SJSA1 (cell line): ENCODE data around the gene RALGPS1. TPM values are rescaled to one million over a fixed set of nuclear protein-coding genes. Genes with fewer than 3 reads are reported as not detected.

ENCODE experiments used
- DNase-seq, 2 experiments: peaks; one replicate each; pipeline ENCODE4 v3.0.0-alpha.2; 2015 to 2020; ENCODE audit warnings: low spot score in 2 of 2, low read depth in 1 of 2
- H3K27ac ChIP-seq: fragments of 250-450 bp; sonication (Bioruptor Pico); 2 replicates; pipeline ENCODE4 v1.5.1; 2020; ENCODE audit warnings: mild to moderate bottlenecking, moderate library complexity
- H3K27me3 ChIP-seq: fragments of 250-450 bp; sonication (Bioruptor Pico); replicated peaks from 2 replicates; pipeline ENCODE4 v1.5.1; 2020; ENCODE audit warnings: mild to moderate bottlenecking, moderate library complexity
- H3K36me3 ChIP-seq: fragments of 250-450 bp; sonication (Bioruptor Pico); 2 replicates; pipeline ENCODE4 v1.5.1; 2020; ENCODE audit warnings: mild to moderate bottlenecking
- H3K4me1 ChIP-seq: fragments of 250-450 bp; sonication (Bioruptor Pico); replicated peaks from 2 replicates; pipeline ENCODE4 v1.6.1; 2021; ENCODE audit warnings: mild to moderate bottlenecking
- H3K4me3 ChIP-seq: fragments of 250-450 bp; sonication (Bioruptor Pico); 2 replicates; pipeline ENCODE4 v1.5.1; 2020; ENCODE audit warnings: mild to moderate bottlenecking
- H3K9me3 ChIP-seq: fragments of 250-450 bp; sonication (Bioruptor Pico); replicated peaks from 2 replicates; pipeline ENCODE4 v1.5.1; 2020; ENCODE audit warnings: mild to moderate bottlenecking
- total RNA-seq: library from RNA; depleted of rRNA; stranded (reverse); fragments of >200 nt; shearing (Covaris generic); gene quantifications from 2 replicates; pipeline ENCODE4 v1.2.3, GENCODE V29; 2014

Gene RALGPS1
- total RNA-seq, 1 experiment from 2014 or later = 2.4 TPM

DNA sequence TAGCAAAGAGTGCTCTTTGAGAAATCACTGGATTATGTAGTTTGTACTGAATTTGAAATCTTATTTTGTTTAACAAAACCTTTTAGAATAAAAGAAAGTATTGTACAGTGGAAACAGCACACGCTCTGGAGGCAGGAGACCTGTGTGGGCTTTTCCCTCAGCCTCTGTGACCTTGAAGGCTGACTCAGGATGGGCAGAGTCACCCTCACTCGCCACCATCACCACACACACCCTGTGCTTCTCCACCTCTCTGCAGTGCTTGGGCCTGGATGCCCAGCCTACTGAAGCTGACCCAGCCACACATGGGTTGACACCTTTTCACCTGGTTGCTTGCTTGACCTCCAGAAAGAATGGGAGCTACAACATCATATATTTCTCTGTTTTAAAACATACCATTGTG is 188.2 kb downstream of the RALGPS1 start:
- no peaks in the 10 kb centered on the region for H3K27me3 ChIP-seq
- H3K27ac ChIP-seq = no peak overlapping the region
- no peaks in the 10 kb centered on the region for H3K4me1 ChIP-seq
- H3K4me3 ChIP-seq = no peak overlapping the region
- no peak for DNase-seq
- H3K9me3 ChIP-seq = no peaks in the 10 kb centered on the region
- no peaks in the 10 kb centered on the region for H3K36me3 ChIP-seq

DNA sequence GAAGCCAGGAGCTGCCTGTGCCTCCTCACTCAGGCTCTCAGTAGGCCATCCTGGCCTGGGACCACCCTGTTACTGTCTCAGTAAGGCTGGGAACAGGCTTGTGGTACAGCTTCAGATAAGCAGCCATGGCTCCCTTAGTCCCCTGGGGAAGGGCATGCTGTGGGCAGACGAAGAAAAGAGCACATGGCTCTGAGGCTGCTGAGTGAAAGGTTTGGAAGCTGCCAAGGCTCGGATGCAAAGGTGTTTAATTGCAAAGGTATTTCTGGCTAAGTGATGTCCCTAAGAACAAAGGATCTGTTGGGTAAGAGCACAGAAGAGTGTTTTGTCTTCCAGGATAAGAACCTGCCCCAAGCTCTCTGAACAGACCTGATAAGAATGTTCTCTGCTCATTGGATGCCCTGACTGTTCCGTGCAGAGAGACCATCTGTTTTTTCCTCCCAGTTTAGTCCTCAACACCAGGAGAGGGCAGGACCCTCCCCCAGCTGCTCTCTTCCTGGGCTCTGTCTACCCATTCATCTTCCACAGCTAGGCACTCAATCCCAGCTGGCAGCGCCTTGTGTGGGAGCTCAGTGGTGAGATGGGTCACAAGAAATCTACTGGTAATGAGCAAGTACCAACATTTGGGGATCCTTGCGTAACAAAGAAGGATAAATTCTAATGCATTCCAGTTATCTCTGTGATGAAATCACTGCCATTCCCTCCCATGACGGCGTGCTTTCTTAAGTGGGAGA is 190.2 kb downstream of the RALGPS1 start:
- Histone ChIP-seq H3K27ac (no peak overlapping the region), H3K36me3 (no peaks in the 10 kb centered on the region), H3K9me3 (no peaks in the 10 kb centered on the region), H3K4me3 (no peak overlapping the region), H3K4me1 (no peaks in the 10 kb centered on the region), H3K27me3 (no peaks in the 10 kb centered on the region)
- no peak for DNase-seq

DNA sequence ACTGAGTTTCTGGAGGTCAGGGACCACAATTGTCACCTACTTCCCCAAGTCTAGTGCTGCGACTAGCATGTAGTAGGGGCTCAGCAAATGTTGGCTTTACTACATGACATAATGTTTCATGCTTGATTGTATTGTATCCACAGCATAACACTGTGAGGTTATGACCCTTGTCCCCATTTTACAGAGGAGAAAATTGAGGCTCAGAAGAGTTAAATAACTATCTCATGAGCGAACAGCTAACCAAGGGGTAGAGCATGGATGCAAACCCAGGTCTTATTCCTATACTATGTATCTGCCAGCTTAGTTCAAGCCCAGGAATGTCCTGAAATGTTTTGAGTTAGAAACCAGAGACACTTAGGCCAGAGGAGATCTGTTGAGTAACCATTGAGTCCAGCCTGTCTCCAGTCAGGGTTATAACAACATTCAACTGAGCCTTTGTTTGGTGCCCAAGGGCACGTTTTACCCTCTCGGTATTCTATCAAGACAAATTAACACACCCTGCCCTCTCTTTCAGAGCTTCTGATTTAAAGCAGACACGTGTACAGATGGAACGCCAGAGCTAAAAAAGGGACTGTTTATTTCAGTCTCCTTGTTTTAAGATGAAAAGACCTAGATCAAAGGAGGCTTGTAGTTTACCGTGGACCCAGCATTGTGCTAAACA is 191.4 kb downstream of the RALGPS1 start:
- Histone ChIP-seq H3K4me1 (no peaks in the 10 kb centered on the region), H3K27me3 (no peaks in the 10 kb centered on the region), H3K27ac (no peak overlapping the region), H3K4me3 (no peak overlapping the region), H3K36me3 (no peaks in the 10 kb centered on the region), H3K9me3 (no peaks in the 10 kb centered on the region)
- DNase-seq = no peak

DNA sequence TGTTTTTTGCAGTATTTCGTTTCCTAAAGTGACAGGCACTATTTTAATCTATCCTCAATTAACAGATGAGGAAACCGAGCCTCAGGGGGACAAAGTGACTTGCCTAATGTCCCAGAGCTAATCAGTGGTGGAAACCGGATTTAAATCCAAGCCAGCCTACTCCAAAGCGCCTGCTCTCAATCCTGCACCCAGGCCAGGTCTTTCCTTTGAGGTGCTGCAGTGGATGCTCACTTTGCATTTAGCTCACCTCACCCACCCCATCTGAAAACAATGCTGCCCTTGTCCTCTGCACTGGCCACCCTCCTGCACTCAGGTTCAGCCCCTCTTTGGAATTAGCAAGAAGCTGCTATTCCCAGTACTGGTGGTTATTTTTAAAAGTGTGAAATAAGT is 191.9 kb downstream of the RALGPS1 start:
- H3K9me3 ChIP-seq = no peaks in the 10 kb centered on the region
- H3K27me3 ChIP-seq = no peaks in the 10 kb centered on the region
- H3K27ac ChIP-seq = no peak overlapping the region
- H3K36me3 ChIP-seq = no peaks in the 10 kb centered on the region
- no peak for DNase-seq
- H3K4me1 ChIP-seq = no peaks in the 10 kb centered on the region
- no peak overlapping the region for H3K4me3 ChIP-seq

DNA sequence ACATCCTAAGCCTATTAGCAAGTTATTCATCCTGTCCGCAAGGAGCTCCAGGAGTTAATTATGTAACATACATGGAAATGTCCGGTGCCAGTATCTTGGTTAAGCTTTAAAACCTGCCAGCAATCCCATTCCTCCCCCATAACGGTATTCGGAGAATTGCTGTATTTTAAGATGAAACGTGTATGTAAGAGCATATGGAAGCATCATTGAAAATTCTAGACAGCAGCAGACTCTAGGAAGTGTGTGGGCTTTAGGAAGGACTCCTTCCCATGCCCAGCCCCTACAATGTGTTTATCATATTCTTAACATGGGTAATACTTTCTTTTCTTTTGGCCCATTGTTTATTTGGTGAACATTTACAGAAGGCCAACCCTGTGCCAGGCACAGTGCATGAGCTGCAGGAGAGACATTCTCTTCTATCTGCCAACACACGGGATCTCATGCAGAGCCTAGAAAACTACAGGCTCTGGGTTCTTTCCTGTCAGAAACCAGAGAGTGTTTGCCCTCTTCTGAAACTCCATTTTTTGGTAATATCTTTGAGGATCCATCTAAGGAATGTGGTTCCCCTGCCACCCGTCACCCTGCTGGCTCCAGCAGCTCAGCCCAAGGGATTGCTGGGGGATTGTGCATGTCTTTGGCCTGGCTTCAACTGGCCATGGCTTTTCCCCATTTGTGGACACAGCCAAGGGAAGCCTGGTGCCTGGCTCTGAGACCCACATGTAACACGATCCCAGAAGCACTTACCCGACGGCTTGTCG is 192.8 kb downstream of the RALGPS1 start:
- Histone ChIP-seq H3K4me1 (no peaks in the 10 kb centered on the region), H3K27ac (no peak overlapping the region), H3K9me3 (no peaks in the 10 kb centered on the region), H3K27me3 (no peaks in the 10 kb centered on the region), H3K36me3 (no peaks in the 10 kb centered on the region), H3K4me3 (no peak overlapping the region)
- DNase-seq = no peak

DNA sequence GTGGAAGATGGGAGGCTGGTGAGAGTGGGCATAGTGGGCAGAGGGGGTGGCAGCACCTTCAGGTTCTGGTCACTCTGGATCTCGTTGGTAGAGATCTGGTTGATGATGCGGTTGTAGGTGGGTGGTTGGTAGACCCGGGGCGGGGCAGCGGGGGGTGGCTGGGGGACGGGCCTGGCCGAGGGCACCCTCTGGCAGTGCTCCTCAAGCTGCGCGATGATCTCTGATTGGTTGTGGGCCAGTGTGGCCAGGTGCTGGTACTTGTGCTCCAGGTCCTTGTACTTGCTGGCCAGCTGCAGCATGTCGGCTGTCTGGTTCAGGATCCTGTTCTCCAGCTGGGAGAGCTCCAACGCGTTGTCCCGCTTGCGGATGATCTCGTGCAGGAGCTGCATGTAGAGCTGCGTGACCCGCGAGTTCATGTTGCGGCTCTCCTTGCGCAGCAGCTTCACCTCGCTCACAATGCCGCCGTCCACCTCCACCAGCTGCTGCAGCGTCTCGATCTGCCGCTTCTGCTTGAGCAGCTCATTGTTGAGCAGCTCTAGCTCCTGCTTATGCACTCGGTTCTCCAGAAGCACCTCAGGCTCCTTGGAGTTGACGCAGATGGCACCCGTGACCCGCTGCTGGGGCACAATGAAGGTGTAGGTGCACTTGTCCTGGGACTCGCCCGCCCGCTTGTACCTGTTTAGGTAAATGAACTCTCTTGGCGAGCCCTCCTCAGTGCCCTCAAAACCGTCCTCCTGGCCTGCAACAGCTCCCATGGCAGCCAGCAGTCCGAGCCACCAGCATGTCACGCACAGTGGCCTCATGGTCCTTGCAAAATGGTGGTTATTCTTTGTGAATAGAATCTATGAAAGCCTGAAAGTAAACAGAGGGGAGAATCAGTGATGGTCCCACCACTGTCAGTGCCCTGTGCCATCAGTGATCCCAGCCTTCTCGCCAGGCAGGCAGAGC is 193.6 kb downstream of the RALGPS1 start:
- Histone ChIP-seq H3K36me3 (no peaks in the 10 kb centered on the region), H3K4me3 (no peak overlapping the region), H3K4me1 (peaks cover 6% of the 10 kb centered on the region), H3K27ac (no peak overlapping the region), H3K27me3 (no peaks in the 10 kb centered on the region), H3K9me3 (no peaks in the 10 kb centered on the region)
- DNase-seq = no peak

DNA sequence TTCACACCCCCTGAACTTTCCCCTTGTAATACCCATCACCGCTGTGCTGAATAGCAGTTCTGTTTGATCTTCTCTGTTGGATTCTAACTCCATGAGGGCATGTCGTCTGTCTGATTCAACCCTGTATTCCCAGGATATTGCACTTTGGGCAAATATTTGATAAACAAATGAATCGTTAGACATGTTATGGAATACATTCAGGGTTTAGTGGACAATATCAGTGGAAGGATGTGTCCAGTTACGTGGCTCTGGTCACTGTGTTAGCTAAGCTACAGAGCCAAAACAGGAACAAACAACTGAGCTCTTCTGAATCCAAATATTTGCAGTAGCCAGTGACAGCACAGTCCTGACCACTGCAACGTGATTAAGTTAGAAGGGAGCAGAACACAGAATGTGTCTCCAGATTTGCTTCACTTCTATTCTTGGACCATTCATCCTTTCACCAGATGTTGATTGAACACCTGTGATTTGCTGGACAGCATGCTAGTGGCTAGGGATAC is 194.7 kb downstream of the RALGPS1 start:
- Histone ChIP-seq H3K4me1 (peaks cover 12% of the 10 kb centered on the region), H3K27me3 (no peaks in the 10 kb centered on the region), H3K4me3 (no peak overlapping the region), H3K9me3 (no peaks in the 10 kb centered on the region), H3K27ac (no peak overlapping the region), H3K36me3 (no peaks in the 10 kb centered on the region)
- DNase-seq = no peak

DNA sequence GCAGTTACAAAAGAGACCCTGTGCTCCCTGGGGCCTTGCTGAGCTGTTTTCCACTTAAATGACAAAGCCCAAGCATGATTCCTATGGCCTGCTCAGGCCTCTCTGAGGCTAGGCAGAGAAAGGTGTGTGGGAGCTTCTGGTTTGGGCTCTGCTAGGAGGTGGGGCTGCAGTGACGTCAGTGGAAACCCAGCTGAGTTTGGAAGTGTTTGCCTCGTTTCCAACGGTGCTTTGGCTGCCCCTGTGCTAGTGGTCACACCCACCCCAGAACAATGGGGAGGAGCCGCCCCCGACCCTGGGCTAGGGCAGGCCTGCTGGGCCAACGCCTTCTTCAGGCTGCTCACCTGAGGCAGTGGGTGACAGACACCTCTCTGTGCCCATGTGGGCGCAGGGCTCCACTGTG is 197.5 kb downstream of the RALGPS1 start:
- Histone ChIP-seq H3K27me3 (no peaks in the 10 kb centered on the region), H3K4me1 (peaks cover 12% of the 10 kb centered on the region), H3K9me3 (no peaks in the 10 kb centered on the region), H3K36me3 (no peaks in the 10 kb centered on the region), H3K27ac (no peak overlapping the region), H3K4me3 (no peak overlapping the region)
- no peak for DNase-seq

DNA sequence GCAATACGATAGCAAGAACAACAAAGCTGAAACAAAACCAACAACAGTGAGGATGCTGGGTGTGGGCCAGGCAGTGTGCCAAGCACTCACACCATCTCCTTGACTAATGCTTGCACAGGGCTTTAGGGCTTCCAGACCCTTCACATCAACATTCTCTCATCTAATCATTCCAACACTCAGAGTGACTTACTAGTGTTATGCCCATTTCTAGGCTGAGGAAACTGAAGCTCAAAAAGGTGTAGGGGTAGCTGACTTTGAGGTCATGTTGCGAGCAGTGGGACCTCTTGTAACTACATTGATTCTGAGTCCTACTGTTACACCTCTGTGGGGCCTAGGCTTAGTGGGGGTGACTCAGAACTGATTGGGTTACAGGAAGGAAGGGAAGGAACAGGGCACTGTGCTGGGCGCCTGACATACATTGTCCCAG is 198.2 kb downstream of the RALGPS1 start:
- Histone ChIP-seq H3K27me3 (no peaks in the 10 kb centered on the region), H3K9me3 (no peaks in the 10 kb centered on the region), H3K4me1 (peaks cover 12% of the 10 kb centered on the region), H3K4me3 (no peak overlapping the region), H3K27ac (no peak overlapping the region), H3K36me3 (no peaks in the 10 kb centered on the region)
- no peak for DNase-seq

DNA sequence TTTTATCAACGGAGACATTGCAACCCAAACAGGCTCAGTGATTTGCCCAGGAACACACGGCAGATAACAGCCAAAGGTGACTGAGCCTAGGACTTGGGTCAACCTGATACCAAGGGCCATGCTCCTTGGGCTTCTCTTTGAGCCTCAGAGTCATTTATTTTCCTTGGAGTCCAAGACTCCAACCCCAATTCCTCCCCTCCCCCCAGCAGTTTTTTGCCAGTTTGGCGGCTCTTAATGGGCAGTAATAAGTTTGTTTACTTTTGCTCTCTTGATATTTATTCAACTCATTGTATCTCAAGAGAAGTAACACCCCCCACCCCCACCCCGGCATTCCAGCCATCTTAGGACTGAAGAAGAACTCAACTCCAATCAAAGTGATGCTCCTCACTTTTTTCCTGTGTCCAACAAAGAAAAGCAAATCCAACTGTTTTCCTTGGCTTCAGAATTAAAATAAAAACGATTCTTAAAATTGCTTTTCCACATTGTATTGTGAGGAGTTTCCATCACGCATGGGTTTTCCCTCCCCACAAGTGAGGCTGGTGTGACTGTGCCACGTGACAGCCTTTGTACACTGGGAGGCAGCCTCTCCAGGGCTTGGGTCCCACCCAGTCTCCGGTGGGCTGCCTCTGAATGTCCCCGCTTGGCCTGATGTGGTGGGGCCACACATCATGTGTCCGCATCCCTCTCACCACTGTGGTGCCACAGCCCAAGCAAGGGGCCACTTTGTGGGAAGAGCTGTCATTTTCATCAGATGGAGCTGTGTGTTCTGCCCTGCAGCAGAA is 198.8 kb downstream of the RALGPS1 start:
- Histone ChIP-seq H3K27me3 (no peaks in the 10 kb centered on the region), H3K4me3 (no peak overlapping the region), H3K27ac (no peak overlapping the region), H3K36me3 (no peaks in the 10 kb centered on the region), H3K9me3 (no peaks in the 10 kb centered on the region), H3K4me1 (peaks cover 12% of the 10 kb centered on the region)
- DNase-seq = no peak

DNA sequence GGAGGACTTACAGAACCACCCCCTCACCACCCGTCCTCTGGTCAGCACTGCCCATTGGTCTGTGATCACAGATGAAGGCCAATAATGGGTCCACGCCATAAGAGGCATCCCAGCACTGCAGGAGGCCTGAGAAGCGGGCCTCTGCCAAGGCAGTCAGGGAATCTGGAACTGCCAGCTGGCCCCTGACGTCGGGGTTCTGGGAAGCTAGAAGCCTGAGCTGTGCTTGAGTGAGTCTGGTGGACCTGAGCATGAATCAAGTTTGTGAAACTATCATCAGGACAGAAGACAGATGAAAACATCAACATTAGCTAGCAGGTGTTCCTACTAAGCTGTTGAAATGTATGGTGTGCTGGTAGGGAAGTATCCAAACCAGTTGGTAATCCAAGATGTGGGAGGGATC is 200.0 kb downstream of the RALGPS1 start:
- peaks cover 12% of the 10 kb centered on the region for H3K4me1 ChIP-seq
- DNase-seq = no peak
- H3K36me3 ChIP-seq = no peaks in the 10 kb centered on the region

DNA sequence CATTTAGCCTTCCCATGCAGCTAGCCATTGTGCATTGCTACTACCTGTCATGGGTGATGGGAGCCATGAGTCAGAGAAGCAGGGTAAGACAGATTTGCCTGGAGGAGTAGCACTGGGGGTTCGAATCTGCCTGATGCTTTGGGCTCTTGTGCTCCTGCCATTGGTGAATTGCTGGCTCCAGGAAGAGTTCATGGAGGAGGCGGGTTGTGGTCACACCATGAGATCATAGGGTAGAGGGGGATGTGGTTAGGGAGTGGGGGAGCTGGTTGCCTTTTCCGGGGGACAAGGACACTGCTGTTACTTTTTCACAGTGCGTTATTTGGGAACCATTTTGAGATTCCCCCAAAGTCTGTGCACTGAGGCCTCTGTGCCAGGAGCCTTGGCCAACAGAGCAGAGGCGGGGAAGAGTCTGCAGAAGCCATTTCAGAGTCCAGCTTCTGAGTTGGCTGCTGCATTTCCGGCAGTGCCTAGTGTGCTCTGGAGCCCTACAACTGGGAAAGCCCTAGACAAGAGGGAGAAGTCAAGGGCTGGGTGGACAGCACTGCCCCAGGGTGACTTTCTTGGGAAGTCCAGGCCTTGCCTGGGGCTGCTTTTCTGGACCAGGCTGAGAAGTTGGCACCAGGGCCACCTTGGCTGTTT is 201.6 kb downstream of the RALGPS1 start:
- no peak for DNase-seq
- Histone ChIP-seq H3K9me3 (no peaks in the 10 kb centered on the region), H3K36me3 (no peaks in the 10 kb centered on the region), H3K27ac (no peak overlapping the region), H3K27me3 (no peaks in the 10 kb centered on the region), H3K4me1 (peaks cover 12% of the 10 kb centered on the region), H3K4me3 (no peak overlapping the region)

More for the DNA sequence above, 200.0 kb downstream of the RALGPS1 start:
- no peaks in the 10 kb centered on the region for H3K27me3 ChIP-seq
- H3K4me3 ChIP-seq = no peak overlapping the region
- H3K9me3 ChIP-seq = no peaks in the 10 kb centered on the region
- H3K27ac ChIP-seq = no peak overlapping the region
